ENCODE results near the gene PPP5C.
"Not testable (repeated sequence)": the region's sequence is repeated elsewhere in the genome, so short reads cannot be mapped to it uniquely, and the experiment has no call there.

PPP5C gene

GRCh38 chr19:46366620-46367292 lies 19.9 kb downstream of the PPP5C start:
- no peak for DNase-seq

- no peak for DNase-seq
These were observed 20.5 kb downstream of the PPP5C start for GRCh38 chr19:46367426-46367825.

GRCh38 chr19:46368116-46368515 lies 21.2 kb downstream of the PPP5C start:
- DNase-seq: no peak

DNA sequence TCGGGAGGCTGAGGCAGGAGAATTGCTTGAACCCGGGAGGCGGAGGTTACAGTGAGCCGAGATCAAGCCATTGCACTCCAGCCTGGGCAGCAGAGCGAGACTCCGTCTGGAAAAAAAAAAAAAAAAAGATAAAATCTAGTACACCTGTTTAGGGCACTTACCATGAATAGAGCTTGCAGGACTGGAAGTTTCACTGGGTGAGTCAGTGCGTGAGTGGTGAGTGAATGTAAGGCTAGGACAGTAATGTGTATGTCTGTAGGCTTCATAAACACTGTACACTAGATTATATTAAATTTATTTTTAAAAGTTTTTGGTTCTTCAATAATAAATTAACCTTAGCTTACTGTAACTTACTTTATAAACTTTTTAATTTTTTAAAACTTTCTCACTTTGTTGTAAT lies 22.9 kb downstream of the PPP5C start:
- DNase-seq: no peak

GRCh38 chr19:46371371-46371901 lies 24.5 kb downstream of the PPP5C start:
- DNase-seq: no peak

DNA sequence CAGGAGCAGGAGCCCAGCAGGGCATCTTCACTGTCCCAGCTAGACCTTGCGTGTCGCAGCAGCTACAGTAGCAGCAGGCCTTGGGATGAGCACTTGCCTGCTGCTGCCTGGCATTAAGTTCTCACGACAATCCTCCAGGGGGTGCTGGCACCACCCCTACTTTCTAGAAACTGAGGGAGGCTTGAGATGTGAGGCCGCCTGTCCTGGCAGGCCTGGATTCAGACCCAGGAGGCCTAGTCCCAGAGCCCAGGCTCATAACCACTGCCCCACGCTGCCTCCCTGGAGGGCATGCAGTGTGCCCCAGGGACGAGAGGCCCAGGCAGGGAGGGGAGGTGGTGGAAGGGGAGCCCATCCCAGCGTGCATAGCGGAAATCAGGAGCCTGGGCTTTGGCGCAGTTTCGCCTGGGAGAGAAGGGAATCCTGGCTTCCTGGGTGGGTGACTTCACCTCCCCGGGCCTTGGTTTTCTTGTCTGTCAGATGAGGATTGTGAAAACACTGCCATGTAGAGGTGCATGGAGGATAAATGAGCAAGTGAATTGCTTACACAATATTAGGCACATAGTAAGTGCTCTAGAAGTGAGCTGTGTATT lies 26.1 kb downstream of the PPP5C start:
- DNase-seq: peak; percentile 41

DNA sequence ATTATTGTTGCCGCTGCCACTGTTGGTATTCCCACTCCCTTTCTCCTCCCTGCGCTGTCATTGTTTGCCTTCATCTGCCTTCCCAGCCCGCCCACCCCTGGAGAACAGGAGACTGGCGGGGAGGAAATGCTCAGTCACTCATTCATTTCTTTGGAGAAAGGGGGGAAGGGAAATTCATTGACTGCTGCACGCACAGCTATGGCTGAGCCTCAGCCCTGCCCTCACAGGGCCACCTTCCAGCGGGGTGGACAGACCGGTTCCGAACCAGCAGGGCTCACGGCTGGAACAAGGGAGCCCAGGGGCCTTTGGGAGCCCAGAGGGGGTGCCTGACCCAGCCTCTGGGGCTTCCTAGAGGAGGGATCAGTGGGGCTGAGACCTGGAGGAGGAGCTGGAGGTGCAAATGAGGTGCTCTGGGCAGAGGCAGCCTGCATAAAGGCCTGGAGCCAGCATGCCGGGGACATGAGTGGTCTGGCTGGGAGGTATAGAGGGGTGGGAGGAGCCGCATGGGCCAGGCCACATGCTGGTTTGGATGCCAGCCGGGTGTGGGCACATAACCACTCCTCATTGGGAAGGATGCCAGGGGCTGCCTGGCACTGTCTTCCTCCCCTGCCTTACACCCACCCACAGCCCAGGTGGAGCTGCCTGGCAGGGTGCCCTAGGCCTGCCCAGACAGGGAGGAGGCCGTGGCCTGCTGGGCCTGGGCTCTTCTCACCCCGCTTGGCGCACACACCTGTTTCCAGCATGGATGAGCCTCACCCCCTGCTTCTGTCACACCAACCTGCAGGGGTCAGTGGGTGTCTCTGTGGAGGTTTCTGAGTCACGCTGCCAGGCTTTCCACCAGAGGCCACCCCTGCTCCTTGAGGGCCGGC lies 26.8 kb downstream of the PPP5C start:
- peak; percentile 98 for DNase-seq

DNA sequence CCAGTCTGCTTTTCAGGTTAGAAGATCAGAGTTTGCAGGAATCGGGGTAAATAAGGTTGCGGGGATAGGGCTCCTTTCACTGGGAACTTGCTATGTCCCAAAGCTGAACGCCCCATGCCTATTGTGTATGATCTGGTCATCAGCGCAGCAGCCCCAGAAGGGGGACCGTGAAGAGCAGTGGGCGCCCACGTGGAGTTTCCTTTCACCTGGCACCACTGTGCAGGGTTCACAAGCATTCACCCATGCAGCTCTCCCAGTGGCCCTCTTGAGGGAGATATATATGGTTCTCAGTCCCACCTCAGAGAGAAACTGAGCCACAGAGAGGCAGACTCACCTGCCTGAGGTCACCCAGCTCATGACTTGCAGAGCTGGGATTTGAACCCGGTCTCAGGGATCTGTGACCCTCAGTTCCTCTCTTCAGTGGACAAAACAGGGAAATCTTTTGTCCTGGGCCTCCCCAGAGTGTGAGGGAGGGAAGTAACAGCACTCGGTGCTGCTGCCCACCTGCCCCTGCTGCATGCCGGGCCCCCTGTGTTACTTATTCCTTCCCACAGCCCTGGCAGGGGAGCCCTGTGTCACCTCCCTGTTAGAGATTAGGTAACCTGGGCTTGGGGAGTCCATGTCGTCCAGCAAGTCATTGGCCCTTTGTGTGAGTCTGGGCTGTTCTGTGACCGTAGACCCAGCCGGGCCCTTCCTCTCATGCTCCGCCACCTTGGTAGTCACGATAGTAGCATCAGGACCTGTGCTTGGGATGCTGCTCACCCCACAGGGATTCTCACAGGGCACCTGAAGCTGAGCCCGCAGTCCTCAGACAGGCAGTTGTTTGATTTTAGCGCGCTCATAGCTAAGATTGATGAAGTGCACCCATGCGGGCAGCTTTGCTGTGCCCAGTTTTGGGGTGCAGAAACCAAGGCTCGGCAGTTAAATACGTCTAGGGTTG lies 27.9 kb downstream of the PPP5C start:
- DNase-seq: no peak

DNA sequence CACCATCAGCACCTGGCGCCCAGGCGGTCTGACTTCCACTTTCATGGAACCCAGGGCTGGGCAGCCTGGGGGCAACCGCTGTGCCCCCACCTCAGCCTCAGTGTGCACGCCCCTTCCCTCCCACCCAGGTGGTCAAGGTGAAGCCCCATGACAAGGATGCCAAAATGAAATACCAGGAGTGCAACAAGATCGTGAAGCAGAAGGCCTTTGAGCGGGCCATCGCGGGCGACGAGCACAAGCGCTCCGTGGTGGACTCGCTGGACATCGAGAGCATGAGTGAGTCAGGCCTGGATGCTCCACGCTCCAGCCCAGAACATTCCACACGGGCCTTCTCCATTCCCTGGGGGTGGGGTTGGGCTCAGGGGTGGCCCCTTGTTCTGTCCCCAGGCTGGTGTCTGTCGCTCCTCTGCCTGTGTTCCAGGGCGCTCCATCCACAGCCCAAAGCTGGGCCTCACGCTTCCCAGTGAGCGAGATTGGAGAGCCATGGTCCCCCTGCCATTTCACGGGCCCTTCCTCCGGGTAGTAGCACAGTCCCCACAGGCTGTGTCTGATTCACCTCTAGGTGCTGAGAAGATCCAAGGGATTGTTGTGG lies 28.7 kb downstream of the PPP5C start:
- DNase-seq: not testable (repeated sequence)

DNA sequence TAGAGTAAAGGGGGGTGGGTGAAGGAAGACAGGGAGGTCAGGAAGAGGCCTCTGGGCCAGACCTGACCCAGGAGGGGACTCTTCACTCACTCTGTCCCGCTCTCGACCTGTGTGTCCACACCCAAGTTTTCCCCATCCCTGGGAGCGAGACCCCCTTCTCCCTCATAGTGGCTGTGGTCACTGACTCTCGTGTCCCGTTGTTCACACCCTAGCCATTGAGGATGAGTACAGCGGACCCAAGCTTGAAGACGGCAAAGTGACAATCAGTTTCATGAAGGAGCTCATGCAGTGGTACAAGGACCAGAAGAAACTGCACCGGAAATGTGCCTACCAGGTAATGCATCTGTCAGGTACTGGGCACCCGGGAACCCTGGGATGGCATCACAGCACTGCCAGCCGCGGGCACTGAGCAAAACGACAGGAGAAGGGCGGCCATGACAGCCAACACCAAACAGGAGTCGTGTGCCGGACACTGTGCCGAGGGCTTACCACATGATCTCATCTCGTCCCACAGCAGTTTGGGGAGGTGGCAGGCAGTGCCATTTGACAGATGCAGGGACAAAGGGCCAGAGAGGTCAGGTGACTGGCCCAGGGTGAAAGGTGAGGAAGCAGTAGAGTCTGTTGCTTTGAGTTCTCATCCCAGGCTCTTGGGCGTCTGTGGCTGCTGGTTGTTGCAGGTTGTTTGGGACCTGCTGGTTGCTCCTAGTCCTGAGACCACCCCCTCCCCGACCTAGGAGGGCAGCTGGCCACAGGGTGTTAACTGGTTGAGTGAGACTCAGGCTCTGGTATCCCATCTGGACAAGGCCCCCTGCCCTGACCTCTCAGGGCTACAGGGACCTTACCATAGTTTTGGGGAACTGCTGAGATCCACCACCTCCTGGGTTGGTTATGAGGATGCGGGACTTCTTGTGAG lies 29.6 kb downstream of the PPP5C start:
- no peak for DNase-seq

DNA sequence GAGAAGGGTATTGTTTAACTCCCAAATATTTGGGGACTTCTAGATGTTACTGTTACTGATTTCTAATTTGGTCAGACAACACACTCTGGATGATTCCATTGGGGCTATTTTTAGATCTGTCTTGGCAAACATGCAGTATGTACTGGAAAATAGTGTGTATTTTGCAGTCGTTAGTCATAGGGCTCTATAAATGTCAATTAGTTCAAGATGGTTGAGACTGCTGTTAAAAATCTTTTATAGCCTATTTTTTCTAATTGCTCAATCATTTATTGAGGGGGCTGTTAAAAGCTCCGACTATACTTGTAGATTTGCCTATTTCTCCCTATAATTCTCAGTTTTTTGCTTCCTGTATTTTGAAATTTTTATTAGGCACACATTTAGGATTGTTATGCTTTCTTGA lies 31.4 kb downstream of the PPP5C start:
- no peak for DNase-seq

- no peak for DNase-seq
These were observed 33.8 kb downstream of the PPP5C start for GRCh38 chr19:46380690-46381089.

DNA sequence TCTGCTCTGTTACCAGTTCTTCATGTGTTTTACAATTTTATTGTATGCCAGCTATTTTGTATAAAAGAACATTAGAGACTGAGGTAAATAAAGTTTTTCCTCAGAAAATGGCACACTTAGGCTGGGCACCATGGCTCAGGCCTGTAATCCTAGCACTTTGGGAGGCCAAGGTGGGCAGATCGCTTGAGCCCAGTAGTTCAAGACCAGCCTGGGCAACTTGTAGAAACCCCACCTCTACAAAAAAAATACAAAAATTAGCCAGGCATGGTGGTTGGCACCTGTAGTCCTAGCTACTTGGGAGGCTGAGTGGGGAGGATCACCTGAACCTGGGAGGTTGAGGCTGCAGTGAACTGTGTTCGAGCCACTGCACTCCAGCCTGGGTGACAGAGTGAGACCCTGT lies 34.5 kb downstream of the PPP5C start:
- no peak for DNase-seq

DNA sequence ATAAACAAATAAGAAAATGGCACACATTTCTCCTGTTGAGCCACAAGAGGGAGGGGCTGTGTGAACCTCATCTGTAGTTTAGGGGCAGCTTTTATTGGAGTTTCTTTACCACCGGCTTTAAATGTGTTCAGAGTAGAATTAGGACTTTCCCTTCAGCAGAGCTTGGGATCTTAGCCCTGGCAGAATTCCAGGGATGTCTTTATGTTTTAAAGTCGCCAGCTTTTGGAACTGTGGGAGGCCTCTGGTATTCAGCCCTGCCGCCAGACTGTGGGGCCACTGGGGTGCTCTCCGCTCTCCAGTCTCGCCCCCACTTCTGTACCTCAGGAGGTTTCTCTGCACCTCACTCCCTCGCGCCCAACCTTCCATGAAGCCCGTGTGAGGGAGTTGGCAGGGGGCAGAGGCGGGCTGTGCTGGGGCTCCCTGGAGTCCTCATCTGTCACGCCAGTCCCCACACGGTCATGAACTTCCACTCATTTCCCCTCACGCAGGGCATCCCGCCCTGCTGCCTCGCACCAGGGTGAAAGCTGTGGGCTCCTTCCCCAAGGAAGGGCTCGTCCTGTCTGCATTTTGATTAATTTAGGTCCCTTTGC lies 35.0 kb downstream of the PPP5C start:
- DNase-seq: no peak

- DNase-seq: no peak
These were observed 36.4 kb downstream of the PPP5C start for GRCh38 chr19:46383171-46383815.

DNA sequence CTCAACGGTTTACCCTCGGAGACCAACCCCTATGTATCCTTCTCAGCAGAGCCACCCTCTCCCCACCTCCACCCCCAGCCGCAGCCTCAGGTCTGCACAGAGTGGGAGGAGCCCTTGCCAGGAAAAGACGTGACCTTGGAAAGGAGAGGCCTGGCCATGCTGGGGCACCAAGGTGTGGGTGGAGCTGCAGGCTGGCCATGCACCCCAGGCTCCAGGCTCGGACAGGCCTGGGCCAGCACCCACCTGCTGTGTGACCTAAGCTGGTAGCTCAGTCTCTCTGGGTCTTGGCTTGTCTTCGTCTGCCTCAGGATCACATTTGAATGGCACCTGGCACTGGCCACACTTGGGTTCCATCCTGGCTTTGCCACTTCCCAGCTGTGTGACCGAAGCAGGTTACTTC lies 37.0 kb downstream of the PPP5C start:
- DNase-seq: no peak

- no peak for DNase-seq
These were observed 37.5 kb downstream of the PPP5C start for GRCh38 chr19:46384396-46384795.

GRCh38 chr19:46385636-46386035 lies 38.7 kb downstream of the PPP5C start:
- no peak for DNase-seq

DNA sequence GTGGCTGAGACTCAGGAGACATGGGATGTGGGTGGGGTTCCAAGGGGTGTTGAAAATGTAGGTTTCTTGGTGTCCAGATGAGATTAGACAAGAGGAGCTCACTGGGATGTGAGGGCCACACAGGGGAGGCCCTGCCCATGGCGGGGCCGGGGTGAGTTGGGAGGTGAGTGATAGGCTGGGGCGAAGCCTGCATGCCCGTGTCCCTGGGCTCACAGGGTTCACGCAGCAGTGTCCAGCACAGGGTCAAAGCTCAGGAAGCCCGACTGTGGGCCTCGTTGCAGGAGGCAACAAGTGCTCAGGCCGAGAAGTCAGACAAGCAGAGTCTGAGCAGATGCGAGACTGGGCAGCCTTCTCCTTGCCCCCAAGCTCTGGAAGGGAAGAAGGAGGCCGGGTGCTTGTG lies 39.3 kb downstream of the PPP5C start:
- DNase-seq: no peak

Data from DMS153 (cell line).